Activated naive CD4-positive, alpha-beta T cell treated with anti-CD3 and anti-CD28 coated beads, Interleukin-2, amount 50 U/mL, for 72 hours (primary cell): ENCODE results near the gene SLC30A7. TPM values are rescaled to one million over a fixed set of nuclear protein-coding genes. Genes with fewer than 3 reads are reported as not detected.
A peak's percentile ranks its signal among the peaks of the same experiment; 100 is the strongest.

Experiments
- ATAC-seq, 2 donors: fragments of 150-1000 bp; cut with Tn5 transposase; 2 replicates each; pipeline ENCODE4 v1.10.0; 2021; ENCODE audit warnings: mild to moderate bottlenecking in 2 of 2, moderate library complexity in 2 of 2
- DNase-seq, 2 donors: peaks; one replicate each; pipeline ENCODE4 v3.0.0; 2021 to 2022; ENCODE audit warnings: low spot score in 2 of 2
- H3K27ac Mint-ChIP-seq, 2 donors: one replicate each; pipeline ENCODE4 v1.8.0; 2022; ENCODE audit warnings: mild to moderate bottlenecking in 2 of 2, mixed read lengths in 2 of 2
- H3K36me3 Mint-ChIP-seq, 2 donors: one replicate each; pipeline ENCODE4 v1.8.0; 2022; ENCODE audit warnings: mixed read lengths in 2 of 2
- H3K9me3 Mint-ChIP-seq, 2 donors: one replicate each; pipeline ENCODE4 v1.8.0; 2022; ENCODE audit warnings: mixed read lengths in 2 of 2
- total RNA-seq, 2 donors: library from RNA; stranded (reverse); gene quantifications; one replicate each; pipeline ENCODE4 v1.2.3, GENCODE V29; 2022

The SLC30A7 gene
- total RNA-seq, 2 donors from 2014 or later, result 39.0 to 42.2 TPM

GRCh38 chr1:100979631-100980030 is 83.7 kb downstream of the SLC30A7 start:
- no peak overlapping the region for H3K27ac Mint-ChIP-seq
- ATAC-seq (no peak), DNase-seq (no peak)
- peaks cover 0 to 16% of the 10 kb centered on the region in 2 donors for H3K9me3 Mint-ChIP-seq
- H3K36me3 Mint-ChIP-seq, result peaks cover 42 to 55% of the 10 kb centered on the region in 2 donors

GRCh38 chr1:100982793-100983192 is 86.9 kb downstream of the SLC30A7 start:
- ATAC-seq (no peak), DNase-seq (no peak)
- Mint-ChIP-seq H3K36me3 (peaks cover 41 to 57% of the 10 kb centered on the region in 2 donors), H3K27ac (no peak overlapping the region), H3K9me3 (peaks cover 6 to 16% of the 10 kb centered on the region in 2 donors)

GRCh38 chr1:100988121-100988520 is 92.2 kb downstream of the SLC30A7 start:
- H3K36me3 Mint-ChIP-seq, result peaks cover 43 to 66% of the 10 kb centered on the region in 2 donors

GRCh38 chr1:100989306-100990077 is 93.6 kb downstream of the SLC30A7 start:
- DNase-seq, result no peak
- H3K9me3 Mint-ChIP-seq, result peaks cover 0 to 6% of the 10 kb centered on the region in 2 donors
- peaks cover 35 to 56% of the 10 kb centered on the region in 2 donors for H3K36me3 Mint-ChIP-seq
- H3K27ac Mint-ChIP-seq, result peak overlapping the region in 1 of 2 donors; percentile 40
- ATAC-seq, result no peak

More at GRCh38 chr1:100988121-100988520, 92.2 kb downstream of the SLC30A7 start:
- ATAC-seq (peak in 1 of 2 donors; percentile 36), DNase-seq (no peak)
- Mint-ChIP-seq H3K9me3 (peaks cover 4 to 6% of the 10 kb centered on the region in 2 donors), H3K27ac (no peak overlapping the region)

GRCh38 chr1:100995198-100995988 is 99.5 kb downstream of the SLC30A7 start:
- Mint-ChIP-seq H3K9me3 (no peaks in the 10 kb centered on the region), H3K36me3 (peaks cover 35 to 60% of the 10 kb centered on the region in 2 donors), H3K27ac (no peak overlapping the region)
- no peak for ATAC-seq
- no peak for DNase-seq

- Mint-ChIP-seq H3K36me3 (peaks cover 26 to 46% of the 10 kb centered on the region in 2 donors), H3K27ac (no peak overlapping the region), H3K9me3 (no peaks in the 10 kb centered on the region)
- ATAC-seq (no peak), DNase-seq (no peak)
These were observed 102.5 kb downstream of the SLC30A7 start for GRCh38 chr1:100998426-100998825.

GRCh38 chr1:101000131-101000873 is 104.4 kb downstream of the SLC30A7 start:
- ATAC-seq, result no peak
- H3K36me3 Mint-ChIP-seq, result peaks cover 23 to 40% of the 10 kb centered on the region in 2 donors
- no peak overlapping the region for H3K27ac Mint-ChIP-seq
- no peak for DNase-seq
- H3K9me3 Mint-ChIP-seq, result peaks cover 0 to 2% of the 10 kb centered on the region in 2 donors

GRCh38 chr1:101002551-101002950 is 106.7 kb downstream of the SLC30A7 start:
- peaks cover 3 to 5% of the 10 kb centered on the region in 2 donors for H3K9me3 Mint-ChIP-seq
- DNase-seq, result no peak
- no peak overlapping the region for H3K27ac Mint-ChIP-seq
- ATAC-seq, result peak in 1 of 2 donors; percentile 48
- H3K36me3 Mint-ChIP-seq, result peaks cover 29 to 41% of the 10 kb centered on the region in 2 donors

- no peak for ATAC-seq
- Mint-ChIP-seq H3K9me3 (peaks cover 4 to 5% of the 10 kb centered on the region in 2 donors), H3K27ac (no peak overlapping the region), H3K36me3 (peaks cover 25 to 42% of the 10 kb centered on the region in 2 donors)
- DNase-seq, result no peak
These were observed 107.2 kb downstream of the SLC30A7 start for GRCh38 chr1:101003012-101003650.

- peaks cover 5 to 11% of the 10 kb centered on the region in 2 donors for H3K9me3 Mint-ChIP-seq
These were observed 108.2 kb downstream of the SLC30A7 start for GRCh38 chr1:101004061-101004460.

GRCh38 chr1:101004670-101005069 is 108.8 kb downstream of the SLC30A7 start:
- ATAC-seq, result no peak
- no peak for DNase-seq
- H3K27ac Mint-ChIP-seq, result no peak overlapping the region
- peaks cover 5 to 14% of the 10 kb centered on the region in 2 donors for H3K9me3 Mint-ChIP-seq
- peaks cover 39 to 49% of the 10 kb centered on the region in 2 donors for H3K36me3 Mint-ChIP-seq

More at GRCh38 chr1:101004061-101004460, 108.2 kb downstream of the SLC30A7 start:
- DNase-seq (no peak), ATAC-seq (peak; percentile 34 to 38)
- H3K27ac Mint-ChIP-seq, result no peak overlapping the region
- peaks cover 33 to 45% of the 10 kb centered on the region in 2 donors for H3K36me3 Mint-ChIP-seq

GRCh38 chr1:101005183-101005582 is 109.3 kb downstream of the SLC30A7 start:
- peaks cover 40 to 51% of the 10 kb centered on the region in 2 donors for H3K36me3 Mint-ChIP-seq
- H3K9me3 Mint-ChIP-seq, result peaks cover 5 to 19% of the 10 kb centered on the region in 2 donors
- DNase-seq (no peak), ATAC-seq (peak in 1 of 2 donors; percentile 41)
- H3K27ac Mint-ChIP-seq, result peak overlapping the region; percentile 59 to 78

GRCh38 chr1:101005871-101006270 is 110.0 kb downstream of the SLC30A7 start:
- DNase-seq (no peak), ATAC-seq (peak; percentile 32 to 58)
- peaks cover 38 to 51% of the 10 kb centered on the region in 2 donors for H3K36me3 Mint-ChIP-seq
- H3K27ac Mint-ChIP-seq, result peak overlapping the region; percentile 78 to 82
- H3K9me3 Mint-ChIP-seq, result peaks cover 5 to 19% of the 10 kb centered on the region in 2 donors

GRCh38 chr1:101006553-101006952 is 110.7 kb downstream of the SLC30A7 start:
- Mint-ChIP-seq H3K9me3 (peaks cover 5 to 19% of the 10 kb centered on the region in 2 donors), H3K27ac (peak overlapping the region; percentile 40 to 78), H3K36me3 (peaks cover 35 to 47% of the 10 kb centered on the region in 2 donors)
- peak; percentile 52 to 75 for ATAC-seq
- DNase-seq, result no peak

GRCh38 chr1:101008229-101008834 is 112.4 kb downstream of the SLC30A7 start:
- Mint-ChIP-seq H3K36me3 (peaks cover 43 to 55% of the 10 kb centered on the region in 2 donors), H3K9me3 (peaks cover 5 to 19% of the 10 kb centered on the region in 2 donors), H3K27ac (no peak overlapping the region)
- no peak for DNase-seq
- ATAC-seq, result no peak
